K562 (cell line): ENCODE data around the gene FARSA. TPM values are rescaled to one million over a fixed set of nuclear protein-coding genes. Genes with fewer than 3 reads are reported as not detected.

ENCODE experiments used
- ATF7 ChIP-seq: fragments of 450-650 bp; IDR thresholded peaks from 2 replicates; pipeline ENCODE4 v1.7.1; 2014; ENCODE audit warnings: mild to moderate bottlenecking, moderate library complexity
- BCOR ChIP-seq: fragments of 450-650 bp; IDR thresholded peaks from 2 replicates; pipeline ENCODE4 v1.6.1; 2016
- BRD9 ChIP-seq: fragments of 450-650 bp; IDR thresholded peaks from 2 replicates; pipeline ENCODE4 v1.6.1; 2018; ENCODE audit warnings: low read depth; ENCODE audit not compliant: partially characterized antibody
- DACH1 ChIP-seq: fragments of 450-650 bp; IDR thresholded peaks from 2 replicates; pipeline ENCODE4 v1.6.1; 2018; ENCODE audit not compliant: partially characterized antibody
- EGR1 ChIP-seq: fragments of 450-650 bp; conservative IDR thresholded peaks from 2 replicates; pipeline ENCODE4 v1.6.1; 2017; ENCODE audit warnings: mild to moderate bottlenecking
- FOXM1 ChIP-seq, 2 experiments: fragments of 450-650 bp in 1 of 2; sonication (generic) in 1 of 2; formaldehyde crosslinking in 1 of 2; IDR thresholded peaks; 2 replicates each; pipeline versions ENCODE4 v1.6.1 to v1.9.0; 2017 to 2022; ENCODE audit warnings: low read depth in 2 of 2, mild to moderate bottlenecking in 2 of 2, missing genetic modification reagents in 1 of 2, moderate library complexity in 1 of 2
- MYNN ChIP-seq, 2 experiments: sonication (generic); formaldehyde crosslinking in 1 of 2; IDR thresholded peaks; 2 replicates each; pipeline versions ENCODE4 v1.5.0 to v1.6.1; 2016 to 2020; ENCODE audit warnings: antibody characterized with exemption in 1 of 2, missing genetic modification reagents in 1 of 2
- NBN ChIP-seq: fragments of 450-650 bp; IDR thresholded peaks from 2 replicates; pipeline ENCODE4 v1.6.1; 2016; ENCODE audit warnings: low read depth, mild to moderate bottlenecking
- NFXL1 ChIP-seq: fragments of 450-650 bp; formaldehyde crosslinking; IDR thresholded peaks from 2 replicates; pipeline ENCODE4 v1.4.0; 2021; ENCODE audit warnings: mild to moderate bottlenecking
- RAD21 ChIP-seq, 2 experiments: fragments of 250-450 bp in 1 of 2; fragments of 450-650 bp in 1 of 2; sonication (Bioruptor Pico) in 1 of 2; formaldehyde crosslinking in 1 of 2; IDR thresholded peaks in 1 of 2; conservative IDR thresholded peaks in 1 of 2; 2 replicates each; pipeline versions ENCODE4 v1.4.0 to v1.8.0; 2020 to 2022; ENCODE audit warnings: mild to moderate bottlenecking in 2 of 2, moderate library complexity in 1 of 2
- RB1 ChIP-seq: fragments of 450-650 bp; IDR thresholded peaks from 2 replicates; pipeline ENCODE4 v1.6.1; 2017; ENCODE audit warnings: low read depth, mild to moderate bottlenecking
- WHSC1 ChIP-seq: IDR thresholded peaks from one replicate; pipeline ENCODE4 v1.6.1; 2012; ENCODE audit warnings: low read length, control low read depth, inconsistent platforms
- ZNF263 ChIP-seq: sonication (generic); formaldehyde crosslinking; IDR thresholded peaks from 2 replicates; pipeline ENCODE4 v1.8.0; 2022; ENCODE audit warnings: mild to moderate bottlenecking, missing genetic modification reagents, borderline replicate concordance
- ZNF695 ChIP-seq: fragments of 450-650 bp; formaldehyde crosslinking; IDR thresholded peaks from 2 replicates; pipeline ENCODE4 v1.4.0; 2020; ENCODE audit warnings: mild to moderate bottlenecking, moderate library complexity
- polyA plus RNA-seq, 8 experiments: library from polyadenylated mRNA; depleted of rRNA in 4 of 8; stranded (reverse) in 5 of 8; unstranded in 3 of 8; fragments of >200 nt; fragmentation: Nextera tagmentation in 2 of 8; fragmentation: Illumina TruSeq in 1 of 8; extraction: Ambion mirVana in 2 of 8; extraction: Trizol in 1 of 8; gene quantifications; 2 replicates each; pipeline versions ENCODE4 v1.2.1 to v1.2.3, GENCODE V29; 2011 to 2014; ENCODE audit warnings: inconsistent platforms in 1 of 8, missing spikeins in 1 of 8
- total RNA-seq, 7 experiments: library from RNA; depleted of rRNA in 6 of 7; stranded (reverse); fragments of >200 nt in 6 of 7; fragmentation: Illumina TruSeq in 2 of 7; extraction: Trizol in 2 of 7; gene quantifications; 2 replicates each; pipeline versions ENCODE4 v1.2.1 to v1.2.3, GENCODE V29; 2011 to 2021; ENCODE audit warnings: low replicate concordance in 1 of 7
- TF ChIP-seq, protein P1 (sequence below): fragments of 450-650 bp; formaldehyde crosslinking; IDR thresholded peaks from 2 replicates; pipeline ENCODE4 v1.4.0; 2020; ENCODE audit warnings: mild to moderate bottlenecking, moderate library complexity
- TF ChIP-seq, protein P2 (sequence below): fragments of 450-650 bp; IDR thresholded peaks from 2 replicates; pipeline ENCODE4 v1.6.1; 2014; ENCODE audit warnings: low read depth, mild to moderate bottlenecking, moderate library complexity, borderline replicate concordance
- TF ChIP-seq, protein P3 (sequence below): fragments of 250-450 bp; sonication (Bioruptor Pico); IDR thresholded peaks from 2 replicates; pipeline ENCODE4 v1.5.0; 2022; ENCODE audit warnings: mild to moderate bottlenecking
- TF ChIP-seq, protein P4 (sequence below): sonication (generic); formaldehyde crosslinking; IDR thresholded peaks from 2 replicates; pipeline ENCODE4 v1.8.0; 2023; ENCODE audit warnings: mild to moderate bottlenecking, missing genetic modification reagents

Gene FARSA
- total and polyA plus RNA-seq, 9 of the 15 experiments (the other 6 are each of a cell fraction or from before 2014, with no cell fraction given), result 25.2 to 237 (median 89.6) TPM

DNA sequence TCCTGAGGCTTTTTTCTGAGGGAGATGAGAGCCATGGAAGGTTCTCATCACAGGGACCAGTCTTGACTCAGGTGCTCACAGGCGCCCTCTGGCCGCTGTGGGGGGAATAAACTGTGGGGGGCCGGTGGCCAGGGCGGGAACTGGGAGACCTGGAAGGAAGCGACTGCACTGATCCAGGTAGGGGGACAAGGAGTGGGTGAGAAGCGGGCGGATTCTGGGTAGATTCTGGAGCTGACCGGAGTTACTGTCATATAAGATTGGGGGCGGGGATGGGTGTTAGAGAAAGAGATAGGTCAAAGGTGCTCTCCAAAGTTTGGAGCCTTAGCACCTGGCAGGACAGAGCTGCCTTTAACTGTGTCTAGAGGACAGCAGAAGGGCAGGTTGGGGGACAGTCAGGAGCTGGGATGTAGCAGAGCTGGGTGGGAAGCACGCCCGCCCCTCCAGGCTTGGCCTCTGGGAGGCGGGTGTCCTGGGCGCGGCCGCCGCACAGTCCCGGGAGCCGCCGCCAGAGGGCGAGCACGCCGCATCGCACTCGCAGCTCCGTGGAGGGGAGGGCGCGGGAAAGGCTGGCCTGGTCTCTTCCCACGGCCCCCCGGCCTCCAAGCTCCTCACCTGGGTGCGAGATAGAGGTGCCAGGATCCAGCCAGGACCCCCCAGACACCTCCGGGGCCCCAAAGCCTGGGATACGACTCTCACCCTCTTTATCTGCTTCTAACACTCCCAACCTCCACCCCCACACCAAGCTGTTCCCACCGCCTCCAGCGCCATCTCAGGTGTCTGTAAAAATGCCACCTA lies 31.7 kb upstream of the FARSA start (continued):
- TF ChIP-seq, protein P1, sequence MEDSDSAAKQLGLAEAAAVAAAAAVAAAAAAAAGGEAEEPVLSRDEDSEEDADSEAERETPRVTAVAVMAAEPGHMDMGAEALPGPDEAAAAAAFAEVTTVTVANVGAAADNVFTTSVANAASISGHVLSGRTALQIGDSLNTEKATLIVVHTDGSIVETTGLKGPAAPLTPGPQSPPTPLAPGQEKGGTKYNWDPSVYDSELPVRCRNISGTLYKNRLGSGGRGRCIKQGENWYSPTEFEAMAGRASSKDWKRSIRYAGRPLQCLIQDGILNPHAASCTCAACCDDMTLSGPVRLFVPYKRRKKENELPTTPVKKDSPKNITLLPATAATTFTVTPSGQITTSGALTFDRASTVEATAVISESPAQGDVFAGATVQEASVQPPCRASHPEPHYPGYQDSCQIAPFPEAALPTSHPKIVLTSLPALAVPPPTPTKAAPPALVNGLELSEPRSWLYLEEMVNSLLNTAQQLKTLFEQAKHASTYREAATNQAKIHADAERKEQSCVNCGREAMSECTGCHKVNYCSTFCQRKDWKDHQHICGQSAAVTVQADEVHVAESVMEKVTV, result peak; percentile 27; the same call in 1 of the 2 replicates
- TF ChIP-seq, protein P2, sequence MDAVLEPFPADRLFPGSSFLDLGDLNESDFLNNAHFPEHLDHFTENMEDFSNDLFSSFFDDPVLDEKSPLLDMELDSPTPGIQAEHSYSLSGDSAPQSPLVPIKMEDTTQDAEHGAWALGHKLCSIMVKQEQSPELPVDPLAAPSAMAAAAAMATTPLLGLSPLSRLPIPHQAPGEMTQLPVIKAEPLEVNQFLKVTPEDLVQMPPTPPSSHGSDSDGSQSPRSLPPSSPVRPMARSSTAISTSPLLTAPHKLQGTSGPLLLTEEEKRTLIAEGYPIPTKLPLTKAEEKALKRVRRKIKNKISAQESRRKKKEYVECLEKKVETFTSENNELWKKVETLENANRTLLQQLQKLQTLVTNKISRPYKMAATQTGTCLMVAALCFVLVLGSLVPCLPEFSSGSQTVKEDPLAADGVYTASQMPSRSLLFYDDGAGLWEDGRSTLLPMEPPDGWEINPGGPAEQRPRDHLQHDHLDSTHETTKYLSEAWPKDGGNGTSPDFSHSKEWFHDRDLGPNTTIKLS, result peak; percentile 37; the same call in 1 of the 2 replicates
- no peak for TF ChIP-seq NFXL1 (CRISPR knock-in tag)
- peak; percentile 43; the same call in 1 of the 2 replicates for TF ChIP-seq FOXM1 (IDR thresholded peaks at IDR 0.05; ENCODE audit: low read depth)
- no peak for TF ChIP-seq FOXM1 (CRISPR knock-in tag; IDR thresholded peaks at IDR 0.05; ENCODE audit: low read depth)
- peak; percentile 99 for TF ChIP-seq RB1
- TF ChIP-seq, protein P3, sequence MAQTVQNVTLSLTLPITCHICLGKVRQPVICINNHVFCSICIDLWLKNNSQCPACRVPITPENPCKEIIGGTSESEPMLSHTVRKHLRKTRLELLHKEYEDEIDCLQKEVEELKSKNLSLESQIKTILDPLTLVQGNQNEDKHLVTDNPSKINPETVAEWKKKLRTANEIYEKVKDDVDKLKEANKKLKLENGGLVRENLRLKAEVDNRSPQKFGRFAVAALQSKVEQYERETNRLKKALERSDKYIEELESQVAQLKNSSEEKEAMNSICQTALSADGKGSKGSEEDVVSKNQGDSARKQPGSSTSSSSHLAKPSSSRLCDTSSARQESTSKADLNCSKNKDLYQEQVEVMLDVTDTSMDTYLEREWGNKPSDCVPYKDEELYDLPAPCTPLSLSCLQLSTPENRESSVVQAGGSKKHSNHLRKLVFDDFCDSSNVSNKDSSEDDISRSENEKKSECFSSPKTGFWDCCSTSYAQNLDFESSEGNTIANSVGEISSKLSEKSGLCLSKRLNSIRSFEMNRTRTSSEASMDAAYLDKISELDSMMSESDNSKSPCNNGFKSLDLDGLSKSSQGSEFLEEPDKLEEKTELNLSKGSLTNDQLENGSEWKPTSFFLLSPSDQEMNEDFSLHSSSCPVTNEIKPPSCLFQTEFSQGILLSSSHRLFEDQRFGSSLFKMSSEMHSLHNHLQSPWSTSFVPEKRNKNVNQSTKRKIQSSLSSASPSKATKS (CRISPR knock-in tag), result no peak
- peak; percentile 57 for TF ChIP-seq DACH1
- peak; percentile 5 for TF ChIP-seq BRD9
- TF ChIP-seq ATF7, result peak; percentile 73
- peak; percentile 56; the same call in 1 of the 2 replicates for TF ChIP-seq NBN
- TF ChIP-seq RAD21 (CRISPR knock-in tag; conservative IDR thresholded peaks at IDR 0.05 in 1 of 2, IDR thresholded peaks at IDR 0.05 in 1 of 2), result peak; percentile 69 to 83; a peak in 3 of 4 replicates
- no peak for TF ChIP-seq ZNF695
- TF ChIP-seq MYNN (IDR thresholded peaks at IDR 0.05), result no peak
- TF ChIP-seq MYNN (CRISPR knock-in tag; IDR thresholded peaks at IDR 0.05), result no peak
- TF ChIP-seq, protein P4, sequence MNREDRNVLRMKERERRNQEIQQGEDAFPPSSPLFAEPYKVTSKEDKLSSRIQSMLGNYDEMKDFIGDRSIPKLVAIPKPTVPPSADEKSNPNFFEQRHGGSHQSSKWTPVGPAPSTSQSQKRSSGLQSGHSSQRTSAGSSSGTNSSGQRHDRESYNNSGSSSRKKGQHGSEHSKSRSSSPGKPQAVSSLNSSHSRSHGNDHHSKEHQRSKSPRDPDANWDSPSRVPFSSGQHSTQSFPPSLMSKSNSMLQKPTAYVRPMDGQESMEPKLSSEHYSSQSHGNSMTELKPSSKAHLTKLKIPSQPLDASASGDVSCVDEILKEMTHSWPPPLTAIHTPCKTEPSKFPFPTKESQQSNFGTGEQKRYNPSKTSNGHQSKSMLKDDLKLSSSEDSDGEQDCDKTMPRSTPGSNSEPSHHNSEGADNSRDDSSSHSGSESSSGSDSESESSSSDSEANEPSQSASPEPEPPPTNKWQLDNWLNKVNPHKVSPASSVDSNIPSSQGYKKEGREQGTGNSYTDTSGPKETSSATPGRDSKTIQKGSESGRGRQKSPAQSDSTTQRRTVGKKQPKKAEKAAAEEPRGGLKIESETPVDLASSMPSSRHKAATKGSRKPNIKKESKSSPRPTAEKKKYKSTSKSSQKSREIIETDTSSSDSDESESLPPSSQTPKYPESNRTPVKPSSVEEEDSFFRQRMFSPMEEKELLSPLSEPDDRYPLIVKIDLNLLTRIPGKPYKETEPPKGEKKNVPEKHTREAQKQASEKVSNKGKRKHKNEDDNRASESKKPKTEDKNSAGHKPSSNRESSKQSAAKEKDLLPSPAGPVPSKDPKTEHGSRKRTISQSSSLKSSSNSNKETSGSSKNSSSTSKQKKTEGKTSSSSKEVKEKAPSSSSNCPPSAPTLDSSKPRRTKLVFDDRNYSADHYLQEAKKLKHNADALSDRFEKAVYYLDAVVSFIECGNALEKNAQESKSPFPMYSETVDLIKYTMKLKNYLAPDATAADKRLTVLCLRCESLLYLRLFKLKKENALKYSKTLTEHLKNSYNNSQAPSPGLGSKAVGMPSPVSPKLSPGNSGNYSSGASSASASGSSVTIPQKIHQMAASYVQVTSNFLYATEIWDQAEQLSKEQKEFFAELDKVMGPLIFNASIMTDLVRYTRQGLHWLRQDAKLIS, result peak; percentile 72
- peak; percentile 93 for TF ChIP-seq EGR1
- TF ChIP-seq BCOR, result peak; percentile 69
- TF ChIP-seq ZNF263 (CRISPR knock-in tag), result peak; percentile 56; the same call in 1 of the 2 replicates
- TF ChIP-seq WHSC1, result no peak
